K562 (cell line): Measurements from ENCODE around the gene ATG7. TPM values are rescaled to one million over a fixed set of nuclear protein-coding genes. Genes with fewer than 3 reads are reported as not detected.

Experiments used
- ATAC-seq: fragments of 200-7000 bp; cut with Tn5 transposase; 3 replicates; pipeline ENCODE4 v1.9.1; 2020; ENCODE audit warnings: moderate library complexity
- BruUV-seq: library from RNA; stranded (reverse); fragments of 400-500 nt; replicated peaks from 2 replicates; lab custom pipeline; 2021; lab: Mats Ljungman, UMichigan
- CTCF ChIA-PET: fragments of 300-600 bp; formaldehyde crosslinking; extraction: SDS; loops from one replicate; lab custom pipeline; 2021; ENCODE audit warnings: low intra/inter-chr PET ratio; lab: Yijun Ruan, JAX
- POLR2A ChIA-PET: fragments of 300-600, 350-650 bp; sonication (Branson Sonifier 250); formaldehyde crosslinking; extraction: SDS; loops from one replicate; lab custom pipeline; 2021; ENCODE audit warnings: antibody characterized with exemption, inconsistent platforms; lab: Yijun Ruan, JAX
- DNase-seq, 4 experiments: peaks; one replicate each; pipeline versions ENCODE4 v3.0.0 to v3.0.0-alpha.2; 2011 to 2018; ENCODE audit warnings: low spot score in 3 of 4, mixed read lengths in 3 of 4; ENCODE audit errors: extremely low read depth in 1 of 4
- FAIRE-seq: peaks from 2 replicates; lab custom pipeline; 2011; peaks lifted over from hg19 to GRCh38; lab: Jason Lieb, UNC
- H2AFZ ChIP-seq: 2 replicates; pipeline ENCODE4 v1.6.0; 2011; ENCODE audit warnings: low read depth, low read length, control low read depth, inconsistent platforms
- H3K27ac ChIP-seq: fragments of 200-600 bp; 3 replicates; pipeline ENCODE4 v1.8.0; 2011; ENCODE audit warnings: low read depth, mild to moderate bottlenecking, control low read depth, inconsistent platforms, low read length, moderate library complexity, mixed read lengths; ENCODE audit errors: extremely low read depth
- H3K27me3 ChIP-seq, 2 experiments: fragments of 300-600 bp in 1 of 2; 2 replicates in 1 of 2; 3 replicates in 1 of 2; pipeline versions ENCODE4 v1.6.0 to v1.8.0; 2011; ENCODE audit warnings: inconsistent platforms in 2 of 2, low read length in 2 of 2, mild to moderate bottlenecking in 1 of 2, mixed read lengths in 1 of 2, moderate library complexity in 1 of 2; ENCODE audit not compliant: control insufficient read depth in 2 of 2, insufficient read depth in 2 of 2
- H3K36me3 ChIP-seq: fragments of 300-600 bp; 3 replicates; pipeline ENCODE4 v1.8.0; 2011; ENCODE audit warnings: mild to moderate bottlenecking, low read length, inconsistent platforms; ENCODE audit not compliant: control insufficient read depth, insufficient read depth
- H3K4me1 ChIP-seq, 2 experiments: fragments of 200-600 bp in 1 of 2; replicated peaks in 1 of 2; 2 replicates in 1 of 2; 3 replicates in 1 of 2; pipeline versions ENCODE4 v1.5.1 to v1.8.0; 2011; ENCODE audit warnings: inconsistent platforms in 2 of 2, low read length in 2 of 2, mild to moderate bottlenecking in 1 of 2, mixed read lengths in 1 of 2, moderate library complexity in 1 of 2; ENCODE audit not compliant: control insufficient read depth in 2 of 2, insufficient read depth in 2 of 2
- H3K4me2 ChIP-seq: 2 replicates; pipeline ENCODE4 v1.6.1; 2011; ENCODE audit warnings: low read length, control low read depth, inconsistent platforms, mixed read lengths; ENCODE audit not compliant: insufficient read depth
- H3K4me3 ChIP-seq: fragments of 200-600 bp; sonication (generic), shearing (Covaris generic); 2 replicates; pipeline ENCODE4 v1.5.1; 2016; ENCODE audit warnings: control low read depth, inconsistent platforms
- H3K79me2 ChIP-seq: fragments of 200-600 bp; 3 replicates; pipeline ENCODE4 v1.8.0; 2011; ENCODE audit warnings: low read length, inconsistent platforms; ENCODE audit not compliant: control insufficient read depth, insufficient read depth
- H3K9ac ChIP-seq, 2 experiments: 2 replicates each; pipeline versions ENCODE4 v1.6.0 to v1.6.1; 2011; ENCODE audit warnings: low read depth in 2 of 2, low read length in 2 of 2, control low read depth in 1 of 2, inconsistent platforms in 1 of 2, mild to moderate bottlenecking in 1 of 2, mixed read lengths in 1 of 2; ENCODE audit not compliant: insufficient read depth in 1 of 2
- H3K9me1 ChIP-seq: one replicate; pipeline ENCODE4 v1.6.0; 2011; ENCODE audit warnings: inconsistent platforms, mild to moderate bottlenecking, low read length, moderate library complexity; ENCODE audit not compliant: control insufficient read depth, insufficient read depth
- H3K9me3 ChIP-seq: replicated peaks from 2 replicates; pipeline ENCODE4 v1.5.1; 2011; ENCODE audit warnings: low read depth, low read length, inconsistent platforms; ENCODE audit not compliant: control insufficient read depth, insufficient read depth
- H4K20me1 ChIP-seq: replicated peaks from 2 replicates; pipeline ENCODE4 v1.6.1; 2011; ENCODE audit warnings: low read length, inconsistent platforms, mixed read lengths; ENCODE audit not compliant: control insufficient read depth, insufficient read depth
- CBFA2T3 ChIP-seq: fragments of 450-650 bp; IDR thresholded peaks from 2 replicates; pipeline ENCODE4 v1.6.1; 2017
- CEBPB ChIP-seq: fragments of 450-650 bp; IDR thresholded peaks from 2 replicates; pipeline ENCODE4 v1.6.1; 2016; ENCODE audit warnings: missing genetic modification characterization, missing compliant biosample characterization
- CEBPG ChIP-seq, 3 experiments: fragments of 200-800 bp in 1 of 3; sonication (Bioruptor generic) in 1 of 3; sonication (generic) in 1 of 3; formaldehyde crosslinking in 1 of 3; IDR thresholded peaks in 2 of 3; conservative IDR thresholded peaks in 1 of 3; 2 replicates each; pipeline versions ENCODE4 v1.6.1 to v1.8.0; 2016 to 2022; ENCODE audit warnings: missing compliant biosample characterization in 2 of 3, missing genetic modification characterization in 2 of 3, mild to moderate bottlenecking in 1 of 3, missing genetic modification reagents in 1 of 3
- KDM4B ChIP-seq, 2 experiments: fragments of 450-650 bp in 1 of 2; sonication (generic) in 1 of 2; IDR thresholded peaks; 2 replicates each; pipeline ENCODE4 v1.6.1; 2016 to 2017; ENCODE audit warnings: borderline replicate concordance in 2 of 2, antibody characterized with exemption in 1 of 2, low read depth in 1 of 2, mild to moderate bottlenecking in 1 of 2
- L3MBTL2 ChIP-seq: fragments of 450-650 bp; IDR thresholded peaks from 2 replicates; pipeline ENCODE4 v1.6.1; 2016; ENCODE audit warnings: mild to moderate bottlenecking, moderate library complexity
- MYC ChIP-seq, 2 experiments: fragments of 250-450 bp in 1 of 2; sonication (Bioruptor Pico) in 1 of 2; IDR thresholded peaks; 2 replicates each; pipeline versions ENCODE4 v1.5.1 to v1.6.1; 2012 to 2021; ENCODE audit warnings: low read depth in 2 of 2, borderline replicate concordance in 1 of 2, improper control_type of control experiment in 1 of 2, low read length in 1 of 2, mild to moderate bottlenecking in 1 of 2, moderate library complexity in 1 of 2
- RBBP5 ChIP-seq: fragments of 200-600 bp; sonication (generic); IDR thresholded peaks from 2 replicates; pipeline ENCODE4 v1.6.1; 2012; ENCODE audit warnings: borderline replicate concordance, mild to moderate bottlenecking, low read length, control low read depth, inconsistent platforms; ENCODE audit not compliant: insufficient read depth, poor library complexity, severe bottlenecking
- SMAD4 ChIP-seq: fragments of 250-450 bp; sonication (Bioruptor Pico); conservative IDR thresholded peaks from 2 replicates; pipeline ENCODE4 v1.8.0; 2021; ENCODE audit warnings: inconsistent platforms, mild to moderate bottlenecking, moderate library complexity
- SRSF7 ChIP-seq: fragments of 200-400 bp; formaldehyde crosslinking; optimal IDR thresholded peaks from 2 replicates; pipeline ENCODE3; 2017; ENCODE audit warnings: mild to moderate bottlenecking, low read depth, low read length
- TCF3 ChIP-seq: sonication (generic); formaldehyde crosslinking; IDR thresholded peaks from 2 replicates; pipeline ENCODE4 v1.4.0; 2020; ENCODE audit warnings: mild to moderate bottlenecking, missing genetic modification reagents
- TEAD4 ChIP-seq, 2 experiments: sonication (generic) in 1 of 2; formaldehyde crosslinking in 1 of 2; IDR thresholded peaks; 2 replicates each; pipeline versions ENCODE4 v1.6.1 to v1.8.0; 2012 to 2022; ENCODE audit warnings: borderline replicate concordance in 1 of 2, inconsistent platforms in 1 of 2, low read length in 1 of 2, mild to moderate bottlenecking in 1 of 2, missing genetic modification reagents in 1 of 2
- WGBS: fragments of 100-300 bp; shearing (Covaris generic); methylation state at CpG from one replicate; pipeline ENCODE4 v1.1.6; 2016; ENCODE audit warnings: low coverage, mixed read lengths; ENCODE audit not compliant: insufficient coverage; ENCODE audit errors: missing lambda C conversion rate; 5-methylcytosine and 5-hydroxymethylcytosine counted together
- in situ Hi-C: fragments of 300-500 bp; cut with MboI; formaldehyde crosslinking; loops from 4 replicates; pipeline ENCODE4 v1.15.0; 2018; ENCODE audit warnings: inconsistent platforms, mixed read lengths
- intact Hi-C: fragments of 100-400 bp; cut with micrococcal nuclease; formaldehyde crosslinking; loops from 2 replicates; pipeline ENCODE4 v1.14.2; 2022
- polyA plus RNA-seq, 8 experiments: library from polyadenylated mRNA; depleted of rRNA in 4 of 8; stranded (reverse) in 5 of 8; unstranded in 3 of 8; fragments of >200 nt; fragmentation: Nextera tagmentation in 2 of 8; fragmentation: Illumina TruSeq in 1 of 8; extraction: Ambion mirVana in 2 of 8; extraction: Trizol in 1 of 8; gene quantifications; 2 replicates each; pipeline versions ENCODE4 v1.2.1 to v1.2.3, GENCODE V29; 2011 to 2014; ENCODE audit warnings: inconsistent platforms in 1 of 8, missing spikeins in 1 of 8
- total RNA-seq, 7 experiments: library from RNA; depleted of rRNA in 6 of 7; stranded (reverse); fragments of >200 nt in 6 of 7; fragmentation: Illumina TruSeq in 2 of 7; extraction: Trizol in 2 of 7; gene quantifications; 2 replicates each; pipeline versions ENCODE4 v1.2.1 to v1.2.3, GENCODE V29; 2011 to 2021; ENCODE audit warnings: low replicate concordance in 1 of 7
- TF ChIP-seq, protein P1 (sequence below), 2 experiments: fragments of 450-650 bp; conservative IDR thresholded peaks; 2 replicates each; pipeline ENCODE4 v1.6.1; 2017; ENCODE audit warnings: mild to moderate bottlenecking in 2 of 2, moderate library complexity in 2 of 2
- TF ChIP-seq, protein P2 (sequence below): fragments of 450-650 bp; formaldehyde crosslinking; IDR thresholded peaks from 2 replicates; pipeline ENCODE4 v1.4.0; 2020; ENCODE audit warnings: mild to moderate bottlenecking

Gene ATG7
- total and polyA plus RNA-seq, 9 of the 15 experiments (the other 6 are each of a cell fraction or from before 2014, with no cell fraction given): 18.3 to 45.3 (median 33.6) TPM

DNA sequence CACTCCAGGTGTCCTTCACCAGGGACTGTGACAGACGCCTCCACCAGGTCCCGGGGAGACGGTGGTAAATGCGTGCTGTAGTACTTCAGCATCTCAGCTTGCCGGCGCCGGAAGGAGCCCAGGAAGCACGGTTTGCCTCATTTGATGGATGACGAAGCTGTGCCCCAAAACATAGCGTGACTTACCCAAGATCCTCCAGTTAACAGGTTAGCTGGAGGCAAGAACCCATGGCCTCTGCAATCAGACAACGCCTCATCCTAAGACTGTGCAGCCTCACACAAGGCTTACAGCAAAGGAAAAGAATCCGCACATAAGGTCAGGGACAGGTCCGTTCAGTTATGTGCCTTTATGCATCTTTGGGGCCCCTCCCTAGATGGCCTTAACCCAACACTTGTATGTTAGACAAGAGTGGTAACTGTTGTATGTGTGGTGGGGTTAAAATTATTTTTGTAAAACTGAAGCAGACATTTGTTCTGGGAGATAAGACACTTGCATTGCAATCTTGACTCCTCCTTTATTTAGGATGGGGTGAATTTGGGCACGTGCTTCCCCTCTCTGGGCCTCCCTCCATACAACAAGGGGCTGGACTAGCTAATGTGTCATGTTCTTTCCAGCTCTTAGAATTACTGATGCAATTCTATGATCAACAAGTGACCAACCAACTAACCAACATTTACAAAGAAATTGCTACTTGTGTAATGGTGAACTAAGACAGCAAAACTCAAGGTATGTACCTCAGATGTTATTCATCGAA lies 332.1 kb downstream of the ATG7 start:
- Histone ChIP-seq H3K27me3 (no peaks in the 10 kb centered on the region), H3K9ac (no peak overlapping the region), H3K9me3 (no peaks in the 10 kb centered on the region), H3K36me3 (peaks cover 5% of the 10 kb centered on the region; the same call in 2 of the 3 replicates), H2AFZ (peak overlapping the region; percentile 11; the same call in 1 of the 2 replicates), H3K4me3 (no peak overlapping the region), H3K9me1 (no peaks in the 10 kb centered on the region), H3K27ac (peak overlapping the region; percentile 49; the same call in 1 of the 3 replicates), H4K20me1 (no peaks in the 10 kb centered on the region), H3K4me1 (peaks cover 8 to 13% of the 10 kb centered on the region in 2 experiments; a peak in 4 of 5 replicates), H3K4me2 (peak overlapping the region; percentile 13; the same call in 1 of the 2 replicates), H3K79me2 (peaks cover 13% of the 10 kb centered on the region)
- WGBS: 32% methylated on average over 14 of the region's 15 CpGs
- in situ Hi-C loops (no loop called here), intact Hi-C loops (no loop called here)
- ChIA-PET POLR2A (no interaction called here), CTCF (no interaction called here)
- ATAC-seq: peak; percentile 82
- DNase-seq: peak; percentile 43 to 62 (median 60)
- no TSS peak for BruUV-seq
- FAIRE-seq: peak; percentile 15
- TF ChIP-seq CEBPG (CRISPR knock-in tag; IDR thresholded peaks at IDR 0.05) (peak; percentile 92), CEBPG (tag; conservative IDR thresholded peaks at IDR 0.05 in 1 of 2, IDR thresholded peaks at IDR 0.05 in 1 of 2) (peak in 1 of 2 experiments; percentile 90; a peak in 2 of 4 replicates), TEAD4 (IDR thresholded peaks at IDR 0.05; ENCODE audit: low read length) (peak; percentile 31; the same call in 1 of the 2 replicates), TEAD4 (CRISPR knock-in tag; IDR thresholded peaks at IDR 0.05; ENCODE audit: borderline replicate concordance) (no peak), MYC (IDR thresholded peaks at IDR 0.05; ENCODE audit: low read depth, low read length) (peak; percentile 49; the same call in 1 of the 2 replicates), MYC (CRISPR knock-in tag; IDR thresholded peaks at IDR 0.05; ENCODE audit: borderline replicate concordance, low read depth) (no peak), CBFA2T3 (peak; percentile 42; the same call in 1 of the 2 replicates), RBBP5 (peak; percentile 67), TCF3 (CRISPR knock-in tag) (peak; percentile 56), L3MBTL2 (peak; percentile 69), CEBPB (0 out of 2 replicates have a peak, but pooled peaks have one; percentile 21), SRSF7 (no peak), SMAD4 (CRISPR knock-in tag) (0 out of 2 replicates have a peak, but pooled peaks have one; percentile 32), KDM4B (IDR thresholded peaks at IDR 0.05; ENCODE audit: borderline replicate concordance in 2 of 2, low read depth in 1 of 2) (no peak)
- TF ChIP-seq, protein P1, sequence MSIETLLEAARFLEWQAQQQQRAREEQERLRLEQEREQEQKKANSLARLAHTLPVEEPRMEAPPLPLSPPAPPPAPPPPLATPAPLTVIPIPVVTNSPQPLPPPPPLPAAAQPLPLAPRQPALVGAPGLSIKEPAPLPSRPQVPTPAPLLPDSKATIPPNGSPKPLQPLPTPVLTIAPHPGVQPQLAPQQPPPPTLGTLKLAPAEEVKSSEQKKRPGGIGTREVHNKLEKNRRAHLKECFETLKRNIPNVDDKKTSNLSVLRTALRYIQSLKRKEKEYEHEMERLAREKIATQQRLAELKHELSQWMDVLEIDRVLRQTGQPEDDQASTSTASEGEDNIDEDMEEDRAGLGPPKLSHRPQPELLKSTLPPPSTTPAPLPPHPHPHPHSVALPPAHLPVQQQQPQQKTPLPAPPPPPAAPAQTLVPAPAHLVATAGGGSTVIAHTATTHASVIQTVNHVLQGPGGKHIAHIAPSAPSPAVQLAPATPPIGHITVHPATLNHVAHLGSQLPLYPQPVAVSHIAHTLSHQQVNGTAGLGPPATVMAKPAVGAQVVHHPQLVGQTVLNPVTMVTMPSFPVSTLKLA (conservative IDR thresholded peaks at IDR 0.05): peak in 1 of 2 experiments; percentile 53; a peak in 2 of 4 replicates
- TF ChIP-seq, protein P2, sequence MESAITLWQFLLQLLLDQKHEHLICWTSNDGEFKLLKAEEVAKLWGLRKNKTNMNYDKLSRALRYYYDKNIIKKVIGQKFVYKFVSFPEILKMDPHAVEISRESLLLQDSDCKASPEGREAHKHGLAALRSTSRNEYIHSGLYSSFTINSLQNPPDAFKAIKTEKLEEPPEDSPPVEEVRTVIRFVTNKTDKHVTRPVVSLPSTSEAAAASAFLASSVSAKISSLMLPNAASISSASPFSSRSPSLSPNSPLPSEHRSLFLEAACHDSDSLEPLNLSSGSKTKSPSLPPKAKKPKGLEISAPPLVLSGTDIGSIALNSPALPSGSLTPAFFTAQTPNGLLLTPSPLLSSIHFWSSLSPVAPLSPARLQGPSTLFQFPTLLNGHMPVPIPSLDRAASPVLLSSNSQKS (CRISPR knock-in tag): no peak
